H9 (cell line): ENCODE measurements around the gene MCM3AP. TPM values are rescaled to one million over a fixed set of nuclear protein-coding genes. Genes with fewer than 3 reads are reported as not detected.

Experiments used
- DNase-seq: peaks from one replicate; pipeline ENCODE4 v3.0.0-alpha.2; 2017
- H2AFZ ChIP-seq: one replicate; pipeline ENCODE4 v1.6.1; 2013; ENCODE audit warnings: mild to moderate bottlenecking, low read length, control low read depth, moderate library complexity
- H2AK5ac ChIP-seq: 2 replicates; pipeline ENCODE4 v1.6.1; 2013; ENCODE audit warnings: low read length, control low read depth, mixed read lengths; ENCODE audit not compliant: insufficient read length
- H2BK120ac ChIP-seq: one replicate; pipeline ENCODE4 v1.6.1; 2013; ENCODE audit warnings: low read depth, mild to moderate bottlenecking, low read length, control low read depth, inconsistent platforms; ENCODE audit not compliant: poor library complexity, severe bottlenecking
- H2BK12ac ChIP-seq: 2 replicates; pipeline ENCODE4 v1.6.1; 2013; ENCODE audit warnings: low read length, control low read depth, mixed read lengths, low read depth; ENCODE audit not compliant: insufficient read length
- H2BK15ac ChIP-seq: 2 replicates; pipeline ENCODE4 v1.6.1; 2013; ENCODE audit warnings: low read depth, low read length, control low read depth
- H2BK20ac ChIP-seq: one replicate; pipeline ENCODE4 v1.6.1; 2013; ENCODE audit warnings: low read depth, mild to moderate bottlenecking, low read length, control low read depth, inconsistent platforms; ENCODE audit not compliant: poor library complexity, severe bottlenecking
- H2BK5ac ChIP-seq: 2 replicates; pipeline ENCODE4 v1.6.1; 2013; ENCODE audit warnings: low read length, control low read depth, mixed read lengths; ENCODE audit not compliant: insufficient read length
- H3K14ac ChIP-seq: 2 replicates; pipeline ENCODE4 v1.6.1; 2013; ENCODE audit warnings: low read length, control low read depth; ENCODE audit not compliant: insufficient read depth
- H3K18ac ChIP-seq: 2 replicates; pipeline ENCODE4 v1.6.1; 2013; ENCODE audit warnings: low read depth, mild to moderate bottlenecking, mixed read lengths, low read length, control low read depth; ENCODE audit not compliant: insufficient read length
- H3K23ac ChIP-seq: 2 replicates; pipeline ENCODE4 v1.6.1; 2013; ENCODE audit warnings: low read length, control low read depth, mixed read lengths, low read depth; ENCODE audit not compliant: insufficient read length
- H3K23me2 ChIP-seq: 2 replicates; pipeline ENCODE4 v1.6.1; 2013; ENCODE audit warnings: low read depth, mild to moderate bottlenecking, mixed read lengths, low read length, control low read depth; ENCODE audit not compliant: insufficient read length, poor library complexity, severe bottlenecking
- H3K27ac ChIP-seq: 2 replicates; pipeline ENCODE4 v1.5.1; 2013; ENCODE audit warnings: low read length, control low read depth, mixed read lengths, low read depth; ENCODE audit not compliant: insufficient read length
- H3K27me3 ChIP-seq: 2 replicates; pipeline ENCODE4 v1.6.1; 2013; ENCODE audit warnings: low read length, control low read depth, inconsistent platforms; ENCODE audit not compliant: insufficient read depth
- H3K4ac ChIP-seq: 2 replicates; pipeline ENCODE4 v1.6.1; 2013; ENCODE audit warnings: low read depth, mild to moderate bottlenecking, control low read depth, inconsistent platforms, low read length, moderate library complexity
- H3K4me1 ChIP-seq: 2 replicates; pipeline ENCODE4 v1.6.1; 2013; ENCODE audit warnings: low read length, control low read depth, inconsistent platforms; ENCODE audit not compliant: insufficient read depth
- H3K4me2 ChIP-seq: 2 replicates; pipeline ENCODE4 v1.6.1; 2013; ENCODE audit warnings: low read length, control low read depth, mixed read lengths; ENCODE audit not compliant: insufficient read length, insufficient read depth
- H3K56ac ChIP-seq: 2 replicates; pipeline ENCODE4 v1.6.1; 2013; ENCODE audit warnings: low read depth, mild to moderate bottlenecking, mixed read lengths, low read length, control low read depth; ENCODE audit not compliant: insufficient read length
- H3K79me1 ChIP-seq: 2 replicates; pipeline ENCODE4 v1.6.1; 2013; ENCODE audit warnings: low read depth, mild to moderate bottlenecking, moderate library complexity, low read length, control low read depth, inconsistent platforms; ENCODE audit not compliant: insufficient read depth, poor library complexity, severe bottlenecking
- H3K79me2 ChIP-seq: 2 replicates; pipeline ENCODE4 v1.6.1; 2013; ENCODE audit warnings: low read length, control low read depth, inconsistent platforms; ENCODE audit not compliant: insufficient read depth
- H3K9ac ChIP-seq: 2 replicates; pipeline ENCODE4 v1.6.1; 2013; ENCODE audit warnings: low read length, control low read depth, mixed read lengths; ENCODE audit not compliant: insufficient read length; ENCODE audit errors: extremely low read depth
- H3K9me3 ChIP-seq: one replicate; pipeline ENCODE4 v1.6.1; 2013; ENCODE audit warnings: low read depth, low read length, inconsistent platforms; ENCODE audit not compliant: control insufficient read depth
- H3T11ph ChIP-seq: one replicate; pipeline ENCODE4 v1.6.1; 2013; ENCODE audit warnings: mild to moderate bottlenecking, low read length, control low read depth, inconsistent platforms
- H4K20me1 ChIP-seq: one replicate; pipeline ENCODE4 v1.6.1; 2013; ENCODE audit not compliant: control insufficient read depth, insufficient read length, insufficient read depth
- H4K5ac ChIP-seq: 2 replicates; pipeline ENCODE4 v1.6.1; 2013; ENCODE audit warnings: low read depth, mild to moderate bottlenecking, mixed read lengths, low read length, control low read depth; ENCODE audit not compliant: insufficient read length
- H4K8ac ChIP-seq: replicated peaks from 2 replicates; pipeline ENCODE4 v1.6.1; 2013; ENCODE audit warnings: low read length, control low read depth, mixed read lengths, low read depth; ENCODE audit not compliant: insufficient read length
- H4K91ac ChIP-seq: 2 replicates; pipeline ENCODE4 v1.6.1; 2013; ENCODE audit warnings: low read depth, mild to moderate bottlenecking, moderate library complexity, mixed read lengths, low read length, control low read depth; ENCODE audit not compliant: insufficient read length
- H3K27ac Mint-ChIP-seq, 3 experiments: 2 replicates in 2 of 3; 3 replicates in 1 of 3; pipeline ENCODE4 v1.8.0; 2020 to 2021; ENCODE audit warnings: mixed read lengths in 3 of 3, mild to moderate bottlenecking in 1 of 3, moderate library complexity in 1 of 3
- H3K27me3 Mint-ChIP-seq: 2 replicates; pipeline ENCODE4 v1.8.0; 2021; ENCODE audit warnings: low read depth, mild to moderate bottlenecking, moderate library complexity, mixed read lengths
- H3K36me3 Mint-ChIP-seq, 3 experiments: 2 replicates in 2 of 3; 3 replicates in 1 of 3; pipeline ENCODE4 v1.8.0; 2020 to 2021; ENCODE audit warnings: low read depth in 3 of 3, mixed read lengths in 3 of 3; ENCODE audit not compliant: insufficient read depth in 1 of 3
- H3K4me1 Mint-ChIP-seq, 2 experiments: 2 replicates each; pipeline ENCODE4 v1.8.0; 2020; ENCODE audit warnings: mixed read lengths in 2 of 2
- H3K4me3 Mint-ChIP-seq, 2 experiments: 2 replicates in 1 of 2; 3 replicates in 1 of 2; pipeline ENCODE4 v1.8.0; 2020 to 2021; ENCODE audit warnings: mild to moderate bottlenecking in 2 of 2, mixed read lengths in 2 of 2, moderate library complexity in 1 of 2
- H3K9me3 Mint-ChIP-seq, 2 experiments: 2 replicates in 1 of 2; 3 replicates in 1 of 2; pipeline ENCODE4 v1.8.0; 2020; ENCODE audit warnings: mild to moderate bottlenecking in 2 of 2, mixed read lengths in 2 of 2, moderate library complexity in 1 of 2
- CTCF ChIP-seq: fragments of 200-600 bp; sonication (generic); conservative IDR thresholded peaks from 3 replicates; pipeline ENCODE4 v1.8.0; 2021; ENCODE audit warnings: antibody characterized with exemption, mild to moderate bottlenecking
- WGBS: extraction: QIAGEN DNeasy Blood & Tissue Kit; methylation state at CpG from one replicate; pipeline ENCODE4 v1.1.7; 2013; ENCODE audit warnings: missing lambda C conversion rate, low lambda C conversion rate, mixed read lengths; ENCODE audit not compliant: insufficient read length; ENCODE audit errors: extremely low coverage; 5-methylcytosine and 5-hydroxymethylcytosine counted together
- total RNA-seq: library from RNA; stranded (reverse); gene quantifications from 2 replicates; pipeline ENCODE4 v1.2.1, GENCODE V29; 2021

The MCM3AP gene
- total RNA-seq, 1 experiment from 2014 or later, result 124 TPM

DNA sequence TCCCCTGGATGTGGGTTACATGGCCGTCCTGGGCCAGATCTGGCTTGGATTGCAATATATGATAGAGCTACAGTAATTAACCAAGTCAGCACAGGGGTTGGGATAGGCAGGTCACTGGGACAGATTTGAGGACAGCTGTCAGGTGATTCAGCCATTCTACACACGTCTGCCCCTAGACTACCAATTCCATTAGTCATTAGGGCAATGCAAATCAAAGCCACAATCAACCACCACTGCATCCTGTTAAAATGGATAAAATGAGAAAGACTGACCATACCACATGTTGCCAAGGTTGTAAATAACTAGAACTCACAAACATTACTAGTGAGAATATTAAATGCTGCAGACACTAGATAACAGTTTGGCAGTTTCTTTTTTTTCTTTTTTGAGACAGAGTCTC is 22.2 kb upstream of the MCM3AP start:
- Histone ChIP-seq H4K8ac (no peak overlapping the region), H3K9ac (no peak overlapping the region), H2BK20ac (no peak overlapping the region), H4K91ac (no peak overlapping the region), H3K27me3 (no peaks in the 10 kb centered on the region), H3T11ph (no peak overlapping the region), H4K5ac (no peak overlapping the region), H3K79me2 (no peaks in the 10 kb centered on the region), H2BK15ac (no peak overlapping the region), H2BK120ac (no peak overlapping the region), H3K27ac (no peak overlapping the region), H3K14ac (no peak overlapping the region), H2BK5ac (no peak overlapping the region), H4K20me1 (peaks cover 2% of the 10 kb centered on the region), H3K18ac (no peak overlapping the region), H2AK5ac (no peak overlapping the region), H3K23me2 (no peaks in the 10 kb centered on the region), H3K4ac (no peak overlapping the region), H2BK12ac (no peak overlapping the region), H2AFZ (no peak overlapping the region), H3K4me1 (no peaks in the 10 kb centered on the region), H3K56ac (no peak overlapping the region), H3K9me3 (no peaks in the 10 kb centered on the region), H3K4me2 (no peak overlapping the region), H3K23ac (no peak overlapping the region), H3K79me1 (no peaks in the 10 kb centered on the region)
- no peak for TF ChIP-seq CTCF
- no peak for DNase-seq
- H3K9me3 Mint-ChIP-seq, result no peaks in the 10 kb centered on the region
- no peaks in the 10 kb centered on the region for H3K4me1 Mint-ChIP-seq
- H3K27ac Mint-ChIP-seq, result no peak overlapping the region
- H3K36me3 Mint-ChIP-seq, result peaks cover 17 to 58% (median 48%) of the 10 kb centered on the region in 3 experiments; a peak in 6 of 7 replicates
- H3K4me3 Mint-ChIP-seq, result no peak overlapping the region
- WGBS, result no CpG with 5 or more reads among the region's 2 CpGs
- H3K27me3 Mint-ChIP-seq, result no peaks in the 10 kb centered on the region
